Lung (tissue), 12 donors: ENCODE data around the gene MYO3A. TPM values are rescaled to one million over a fixed set of nuclear protein-coding genes. Genes with fewer than 3 reads are reported as not detected.

Experiments
- ATAC-seq: fragments of 200-7000 bp; cut with Tn5 transposase; one replicate; pipeline ENCODE4 v1.9.1; 2020; ENCODE audit warnings: moderate number of reproducible peaks; ENCODE audit not compliant: insufficient read depth, low FRiP score
- DNase-seq, 3 donors: peaks; one replicate each; pipeline ENCODE4 v3.0.0-alpha.2; 2013 to 2017
- H3K27ac ChIP-seq, 2 donors: one replicate each; pipeline ENCODE4 v1.5.1; 2013; ENCODE audit warnings: mild to moderate bottlenecking in 2 of 2, moderate library complexity in 2 of 2, control low read depth in 1 of 2, inconsistent platforms in 1 of 2, low read depth in 1 of 2, low read length in 1 of 2
- H3K27me3 ChIP-seq, 3 donors: one replicate each; pipeline ENCODE4 v1.5.1; 2013; ENCODE audit warnings: low read length in 2 of 3; ENCODE audit not compliant: control insufficient read depth in 3 of 3, insufficient read depth in 3 of 3
- H3K36me3 ChIP-seq, 4 donors: one replicate each; pipeline ENCODE4 v1.5.1; 2013; ENCODE audit warnings: low read length in 4 of 4, mild to moderate bottlenecking in 1 of 4, moderate library complexity in 1 of 4; ENCODE audit not compliant: control insufficient read depth in 4 of 4, insufficient read depth in 4 of 4
- H3K4me1 ChIP-seq, 5 donors: one replicate each; pipeline ENCODE4 v1.5.1; 2013; ENCODE audit warnings: low read length in 5 of 5, mild to moderate bottlenecking in 2 of 5, moderate library complexity in 1 of 5; ENCODE audit not compliant: control insufficient read depth in 5 of 5, insufficient read depth in 5 of 5
- H3K4me3 ChIP-seq: one replicate; pipeline ENCODE4 v1.5.1; 2013; ENCODE audit warnings: mild to moderate bottlenecking, control low read depth, moderate library complexity
- H3K9ac ChIP-seq, 2 donors: one replicate each; pipeline ENCODE4 v1.5.1; 2013; ENCODE audit warnings: low read length in 2 of 2, control low read depth in 1 of 2; ENCODE audit not compliant: insufficient read depth in 1 of 2
- H3K9me3 ChIP-seq, 4 donors: one replicate each; pipeline ENCODE4 v1.5.1; 2013; ENCODE audit warnings: low read length in 3 of 4, mild to moderate bottlenecking in 1 of 4, moderate library complexity in 1 of 4; ENCODE audit not compliant: control insufficient read depth in 4 of 4, insufficient read depth in 3 of 4
- WGBS, 2 donors: extraction: QIAGEN DNeasy Blood & Tissue Kit; methylation state at CpG; one replicate each; pipeline ENCODE4 v1.1.7; 2013; 5-methylcytosine and 5-hydroxymethylcytosine counted together
- polyA plus RNA-seq, 2 donors: library from polyadenylated mRNA; stranded (reverse); fragments of 200-250 nt; gene quantifications; one replicate each; pipeline ENCODE4 v1.2.1, GENCODE V29; 2013
- total RNA-seq, 2 donors: library from RNA; depleted of rRNA in 1 of 2; stranded (reverse); fragments of >200 nt in 1 of 2; gene quantifications; one replicate each; pipeline ENCODE4 v1.2.1, GENCODE V29; 2014 to 2021
- TF ChIP-seq, protein P1 (sequence below): IDR thresholded peaks from 2 replicates; pipeline ENCODE4 v1.5.1; 2012; ENCODE audit warnings: mild to moderate bottlenecking; ENCODE audit errors: control extremely low read depth, extremely low read depth
- donor health status: control.
- donor health status: control.
- donor health status: Bipolar disorder and iron deficiency.
- donor health status: healthy.
- donor health status: DM: yes; HTN: yes; CAD: no.

The MYO3A gene
- total and polyA plus RNA-seq, 4 donors = 0.08 to 5.7 (median 0.34) TPM

DNA sequence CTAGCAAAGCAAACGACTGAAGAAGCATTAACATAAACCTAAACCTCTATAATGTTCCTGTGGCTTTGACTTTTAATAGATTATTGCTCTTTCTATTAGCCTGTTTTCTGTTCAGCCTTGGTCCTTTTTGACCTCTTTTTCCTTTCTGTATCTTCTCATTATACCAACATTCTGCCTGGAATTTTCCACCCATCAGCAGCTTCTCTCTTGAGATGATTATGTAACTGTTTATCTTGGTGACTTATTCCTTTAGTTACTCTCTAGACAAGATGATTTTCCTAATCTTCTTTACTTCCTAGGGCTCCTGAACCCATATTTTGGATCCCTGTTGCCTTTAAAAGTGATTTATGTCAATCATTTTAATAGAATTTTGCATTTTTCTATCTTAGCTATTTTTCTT is 81.1 kb downstream of the MYO3A start:
- TF ChIP-seq, protein P1, sequence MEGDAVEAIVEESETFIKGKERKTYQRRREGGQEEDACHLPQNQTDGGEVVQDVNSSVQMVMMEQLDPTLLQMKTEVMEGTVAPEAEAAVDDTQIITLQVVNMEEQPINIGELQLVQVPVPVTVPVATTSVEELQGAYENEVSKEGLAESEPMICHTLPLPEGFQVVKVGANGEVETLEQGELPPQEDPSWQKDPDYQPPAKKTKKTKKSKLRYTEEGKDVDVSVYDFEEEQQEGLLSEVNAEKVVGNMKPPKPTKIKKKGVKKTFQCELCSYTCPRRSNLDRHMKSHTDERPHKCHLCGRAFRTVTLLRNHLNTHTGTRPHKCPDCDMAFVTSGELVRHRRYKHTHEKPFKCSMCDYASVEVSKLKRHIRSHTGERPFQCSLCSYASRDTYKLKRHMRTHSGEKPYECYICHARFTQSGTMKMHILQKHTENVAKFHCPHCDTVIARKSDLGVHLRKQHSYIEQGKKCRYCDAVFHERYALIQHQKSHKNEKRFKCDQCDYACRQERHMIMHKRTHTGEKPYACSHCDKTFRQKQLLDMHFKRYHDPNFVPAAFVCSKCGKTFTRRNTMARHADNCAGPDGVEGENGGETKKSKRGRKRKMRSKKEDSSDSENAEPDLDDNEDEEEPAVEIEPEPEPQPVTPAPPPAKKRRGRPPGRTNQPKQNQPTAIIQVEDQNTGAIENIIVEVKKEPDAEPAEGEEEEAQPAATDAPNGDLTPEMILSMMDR = no peak
- DNase-seq (no peak), ATAC-seq (no peak)
- no peaks in the 10 kb centered on the region for H3K4me1 ChIP-seq
- 57 to 72% methylated on average over 1 of the region's 1 CpG for WGBS, 2 donors
- no peak overlapping the region for H3K9ac ChIP-seq
- no peak overlapping the region for H3K4me3 ChIP-seq
- H3K36me3 ChIP-seq = no peaks in the 10 kb centered on the region
- H3K27ac ChIP-seq = no peak overlapping the region
- no peaks in the 10 kb centered on the region for H3K27me3 ChIP-seq
- H3K9me3 ChIP-seq = no peaks in the 10 kb centered on the region

DNA sequence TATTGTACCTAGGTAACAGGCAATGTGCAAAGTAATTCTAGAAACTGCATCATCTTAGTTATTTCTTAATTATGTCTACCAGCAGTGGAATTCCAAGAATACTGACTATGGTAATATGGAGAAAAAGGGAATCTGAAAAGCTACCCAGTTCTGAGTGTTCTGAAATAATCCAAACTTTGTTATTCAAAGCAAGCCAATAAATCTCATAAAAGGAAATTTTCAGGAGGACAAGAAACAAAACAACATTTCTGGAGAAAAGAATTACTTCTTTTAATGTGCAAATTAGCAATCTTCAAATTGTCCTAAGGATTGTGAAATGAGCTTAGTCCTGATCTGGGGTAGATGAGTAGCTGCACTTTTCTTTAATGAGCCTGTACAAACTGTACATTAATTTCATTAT is 88.8 kb downstream of the MYO3A start:
- no peaks in the 10 kb centered on the region for H3K4me1 ChIP-seq
- no peak overlapping the region for H3K27ac ChIP-seq
- H3K9ac ChIP-seq = no peak overlapping the region
- ATAC-seq (no peak), DNase-seq (no peak)
- TF ChIP-seq, protein P1 = no peak
- no peaks in the 10 kb centered on the region for H3K27me3 ChIP-seq
- no peak overlapping the region for H3K4me3 ChIP-seq
- H3K9me3 ChIP-seq = no peaks in the 10 kb centered on the region
- H3K36me3 ChIP-seq = no peaks in the 10 kb centered on the region

DNA sequence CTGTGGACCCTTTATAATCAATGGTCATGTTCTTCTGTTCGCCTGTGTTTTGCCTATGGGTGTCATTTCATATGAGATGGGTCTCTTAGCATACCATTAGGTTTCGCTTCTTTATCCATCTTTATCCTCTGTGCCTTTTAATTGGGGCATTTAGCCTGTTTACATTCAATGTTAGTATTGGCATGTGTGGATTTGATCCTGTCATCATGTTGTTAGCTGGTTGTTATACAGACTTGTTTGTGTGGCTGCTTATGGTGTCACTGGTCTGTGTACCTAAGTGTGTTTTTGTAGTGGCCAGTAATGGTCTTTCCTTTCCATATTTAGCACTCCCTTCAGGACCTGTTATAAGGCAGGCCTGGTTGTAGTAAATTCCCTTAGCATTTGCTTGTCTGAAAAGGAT is 90.3 kb downstream of the MYO3A start:
- 84 to 86% methylated on average over 2 of the region's 2 CpGs for WGBS, 2 donors
- TF ChIP-seq, protein P1 = no peak
- ATAC-seq = no peak
- Histone ChIP-seq H3K9me3 (no peaks in the 10 kb centered on the region), H3K36me3 (no peaks in the 10 kb centered on the region), H3K4me1 (no peaks in the 10 kb centered on the region), H3K27me3 (no peaks in the 10 kb centered on the region), H3K4me3 (no peak overlapping the region), H3K27ac (no peak overlapping the region), H3K9ac (no peak overlapping the region)
- no peak for DNase-seq

DNA sequence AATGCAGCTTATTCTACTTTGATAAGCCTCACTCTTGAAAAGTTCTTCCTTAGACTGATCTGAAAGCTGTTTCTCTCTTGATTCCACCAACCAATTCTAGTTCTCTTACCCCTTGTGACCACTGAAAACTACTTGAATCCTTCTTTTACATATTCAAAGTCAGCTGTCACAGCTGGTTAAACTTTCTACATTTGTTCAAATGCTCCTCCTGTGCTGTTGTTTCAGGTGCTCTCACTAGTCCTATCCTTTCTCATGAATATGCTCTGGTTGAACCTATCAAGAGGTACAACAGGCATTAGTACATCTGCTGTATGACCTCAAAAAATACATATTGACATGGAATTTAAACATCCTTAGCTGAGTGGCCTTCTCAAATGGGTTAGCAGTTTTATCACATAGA is 91.5 kb downstream of the MYO3A start:
- no peak overlapping the region for H3K27ac ChIP-seq
- no peaks in the 10 kb centered on the region for H3K4me1 ChIP-seq
- H3K9ac ChIP-seq = no peak overlapping the region
- no peaks in the 10 kb centered on the region for H3K36me3 ChIP-seq
- DNase-seq (no peak), ATAC-seq (no peak)
- TF ChIP-seq, protein P1 = no peak
- no peaks in the 10 kb centered on the region for H3K27me3 ChIP-seq
- no peak overlapping the region for H3K4me3 ChIP-seq
- no peaks in the 10 kb centered on the region for H3K9me3 ChIP-seq
